ENCODE measurements around the gene TUSC2.

Gene TUSC2

GRCh38 chr3:50327943-50328691, at the start of gene TUSC2:
Gene TUSC2 (minus strand): TSS chr3:50328223. CDS start chr3:50328099, 124 bp downstream.
- DNase-seq: peak; percentile 82

- no peak for DNase-seq
Observed at GRCh38 chr3:50375258-50375931, 47.4 kb upstream of the TUSC2 start.

DNA sequence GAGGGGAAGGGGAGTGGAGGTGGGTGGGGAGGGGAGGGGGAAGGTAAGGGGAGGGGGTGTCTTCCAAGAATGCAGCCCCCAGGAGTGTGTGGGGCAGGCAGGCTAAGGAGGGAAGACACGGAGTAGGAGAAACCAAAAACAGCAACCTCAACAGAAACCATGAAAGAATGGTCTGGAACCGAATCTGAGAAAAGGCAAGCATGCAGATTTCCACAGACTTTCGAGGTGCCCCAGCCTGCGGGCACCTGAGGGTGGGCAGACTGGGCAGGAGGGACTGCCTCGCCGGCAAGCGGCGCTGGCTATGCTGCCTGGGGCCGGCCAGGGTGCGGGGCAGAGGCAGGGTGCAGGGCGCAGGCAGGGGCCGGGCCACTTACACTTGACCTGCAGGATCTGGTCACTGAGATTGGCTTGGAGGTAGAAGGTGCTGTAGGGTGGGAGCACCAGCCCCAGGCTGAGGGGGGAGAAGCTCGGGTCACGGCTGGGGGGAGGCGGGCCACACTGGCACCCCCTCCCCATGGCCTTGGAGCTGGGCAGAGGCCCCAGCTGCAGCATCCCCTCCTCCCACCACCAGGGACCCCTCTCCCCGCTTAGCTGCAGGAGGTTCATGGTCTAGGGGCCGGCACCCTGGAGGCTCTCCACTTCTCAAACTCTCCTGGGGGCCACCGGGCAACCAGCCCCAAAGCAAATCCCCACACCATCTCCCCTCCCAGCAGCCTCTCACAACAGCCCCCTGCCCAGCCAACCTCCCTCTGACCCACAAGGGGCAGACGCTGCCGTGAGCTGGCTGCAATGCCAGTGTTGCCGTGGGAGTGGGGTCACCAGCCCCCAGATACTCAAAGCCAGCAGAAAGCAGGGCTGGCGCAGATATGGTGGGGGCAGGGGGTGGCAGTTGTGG, 46.6 kb upstream of the TUSC2 start:
- DNase-seq: no peak

- no peak for DNase-seq
Observed at GRCh38 chr3:50373146-50374051, 45.4 kb upstream of the TUSC2 start.

- DNase-seq: no peak
Observed at GRCh38 chr3:50372349-50372748, 44.3 kb upstream of the TUSC2 start.

GRCh38 chr3:50371133-50371685, 43.2 kb upstream of the TUSC2 start:
- DNase-seq: no peak

DNA sequence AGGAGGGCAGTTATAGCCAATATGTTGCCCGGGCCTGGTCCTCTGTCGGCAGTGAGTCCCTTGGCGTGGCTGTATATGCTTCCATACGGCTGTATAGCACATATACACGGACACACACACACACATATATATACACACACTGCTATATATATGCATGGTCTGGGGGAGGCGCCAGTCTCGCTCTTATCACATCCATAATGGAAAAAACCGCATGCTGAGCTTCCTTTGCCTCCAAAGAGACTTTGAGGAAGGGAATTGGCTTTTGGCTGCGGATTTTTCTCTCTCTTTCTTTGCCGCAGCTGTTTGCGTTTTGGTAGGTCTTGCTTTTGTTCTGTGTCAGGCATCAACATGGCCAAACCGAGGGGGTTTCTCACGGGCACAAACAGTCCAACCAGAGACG, 42.6 kb upstream of the TUSC2 start:
- no peak for DNase-seq

DNA sequence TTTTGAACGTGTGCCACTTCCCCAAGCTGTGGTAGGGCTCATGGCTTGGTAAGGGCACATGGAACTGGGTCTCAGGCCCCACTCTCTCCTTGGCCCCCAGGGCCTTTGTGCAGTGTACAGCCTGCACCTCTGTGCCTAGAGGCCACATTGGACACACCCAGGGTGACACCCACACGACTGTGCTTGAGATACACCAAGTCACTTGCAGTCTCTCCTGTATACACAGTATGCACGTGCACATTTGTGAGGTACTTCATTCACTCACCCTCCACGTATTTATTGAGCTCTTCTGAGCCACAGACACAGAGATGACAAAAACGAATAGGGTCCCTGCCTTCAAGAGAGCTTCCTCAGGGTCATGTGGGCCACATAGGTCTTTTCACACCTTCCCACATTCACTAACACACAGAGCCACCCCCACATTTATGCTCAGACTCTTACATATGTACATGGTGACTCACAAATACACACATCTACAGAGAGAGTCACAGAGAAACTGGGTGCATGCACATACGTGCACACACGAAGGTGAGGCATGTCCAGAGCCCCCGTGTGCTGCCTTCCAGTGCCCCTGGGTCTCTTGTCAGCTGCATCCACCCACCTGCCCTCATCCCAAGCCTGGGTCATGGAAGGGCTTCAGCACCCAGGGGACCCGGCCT, 41.1 kb upstream of the TUSC2 start:
- DNase-seq: no peak

DNA sequence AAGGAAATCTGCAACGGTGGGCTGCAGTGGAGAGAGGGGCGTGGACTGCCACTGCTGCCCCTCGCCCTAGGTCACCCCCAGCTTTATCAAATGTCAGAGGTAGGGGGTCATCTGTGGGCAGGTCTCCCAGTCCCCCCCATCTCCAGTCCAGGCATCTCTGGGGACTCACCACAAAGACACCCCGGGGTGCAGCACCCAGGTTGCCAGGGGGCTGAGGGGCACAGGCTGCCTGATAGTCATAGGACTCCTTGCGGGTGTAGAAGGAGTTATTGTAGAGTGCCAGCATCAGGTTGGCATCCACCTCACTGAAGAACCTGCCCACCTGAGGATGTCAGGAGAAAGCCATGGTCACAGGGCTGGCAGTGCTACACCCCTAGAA, 37.8 kb upstream of the TUSC2 start:
- no peak for DNase-seq

DNA sequence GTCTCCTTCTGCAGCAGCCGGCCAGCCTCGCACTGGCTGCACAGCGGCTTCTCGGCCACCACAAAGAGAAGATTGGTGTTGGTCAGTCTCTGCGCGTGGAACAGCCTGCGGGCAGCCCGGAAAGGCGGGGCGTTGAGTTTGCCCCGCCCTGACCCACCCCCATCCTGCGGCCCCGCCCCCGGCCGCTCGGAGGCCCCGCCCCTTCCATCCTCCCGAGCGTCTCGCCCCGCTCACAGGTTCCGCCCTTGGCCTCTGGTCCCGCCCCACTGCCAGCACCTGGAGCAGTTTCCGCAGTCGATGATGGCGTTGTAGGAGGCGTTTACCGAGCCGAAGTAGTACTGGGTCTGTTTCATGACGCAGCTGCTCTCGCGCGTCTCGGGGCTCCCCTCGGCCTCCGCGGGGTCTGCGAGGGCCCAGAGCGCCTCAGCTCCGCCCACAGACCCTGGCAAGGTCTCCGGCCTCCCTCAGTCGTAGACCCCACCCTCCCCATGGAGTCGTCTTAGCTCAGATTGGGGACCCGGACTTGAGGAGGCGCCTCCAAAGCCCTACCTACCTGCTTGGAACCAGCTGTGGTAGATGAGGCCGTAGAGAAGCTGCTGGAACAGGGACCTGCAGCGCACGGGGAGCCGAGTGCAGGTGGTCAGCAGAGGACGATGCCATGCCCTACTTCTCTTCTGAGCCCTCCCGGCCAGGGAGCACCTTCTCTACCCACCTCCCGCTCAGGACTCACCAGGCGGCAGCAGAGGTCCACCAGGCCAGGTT, 37.2 kb upstream of the TUSC2 start:
- peak; percentile 66 for DNase-seq

GRCh38 chr3:50364573-50365079, 36.6 kb upstream of the TUSC2 start:
- no peak for DNase-seq

DNA sequence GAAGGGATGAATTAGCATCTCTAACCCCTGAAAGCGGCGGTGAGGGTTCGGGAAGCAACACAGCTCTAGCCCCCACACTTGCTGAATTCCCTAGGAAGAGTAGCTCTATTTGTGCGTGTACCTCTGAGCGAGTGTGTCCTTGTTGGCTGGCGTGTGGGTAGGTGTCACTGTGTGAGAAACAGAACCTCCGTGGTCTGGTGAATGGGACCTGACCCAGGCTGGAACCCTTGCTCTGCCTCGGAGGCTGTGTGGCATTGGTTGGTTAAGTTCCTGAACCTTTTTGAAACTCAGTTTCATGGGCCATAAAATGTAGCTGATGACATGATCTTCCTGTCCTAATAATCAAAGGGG, 31.7 kb upstream of the TUSC2 start:
- no peak for DNase-seq

- DNase-seq: peak; percentile 91
Observed at GRCh38 chr3:50358911-50359759, 31.1 kb upstream of the TUSC2 start, which contains the start of gene TMEM115. Gene TMEM115 (minus strand): TSS chr3:50359521. CDS start chr3:50359063, 458 bp downstream.

DNA sequence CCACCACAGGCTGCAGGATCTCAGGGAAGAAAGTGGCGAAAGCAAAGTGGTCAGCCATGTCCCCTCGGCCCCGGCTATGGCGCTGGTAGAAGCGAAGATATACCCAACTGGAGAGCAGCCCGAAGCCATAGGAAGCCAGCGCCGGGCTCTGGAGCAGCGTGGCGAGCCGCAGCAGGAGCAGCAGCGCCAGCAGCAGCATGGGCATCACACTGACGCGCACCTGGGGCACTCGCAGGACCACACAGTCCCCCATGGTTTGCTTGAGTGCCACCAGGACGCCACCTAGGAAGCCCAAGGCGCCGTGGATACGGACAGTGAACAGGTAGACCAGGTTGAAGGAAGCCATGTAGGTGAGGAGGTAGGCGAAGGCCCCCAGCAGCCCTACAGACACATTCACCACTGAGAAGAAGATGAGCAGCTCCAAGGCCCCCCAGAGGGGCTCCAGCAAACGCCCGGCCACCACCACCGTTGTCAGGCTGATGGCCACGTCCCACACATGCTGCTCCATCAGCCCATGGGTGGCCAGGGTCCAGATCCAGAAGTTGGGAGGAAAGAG, 30.4 kb upstream of the TUSC2 start:
- no peak for DNase-seq

DNA sequence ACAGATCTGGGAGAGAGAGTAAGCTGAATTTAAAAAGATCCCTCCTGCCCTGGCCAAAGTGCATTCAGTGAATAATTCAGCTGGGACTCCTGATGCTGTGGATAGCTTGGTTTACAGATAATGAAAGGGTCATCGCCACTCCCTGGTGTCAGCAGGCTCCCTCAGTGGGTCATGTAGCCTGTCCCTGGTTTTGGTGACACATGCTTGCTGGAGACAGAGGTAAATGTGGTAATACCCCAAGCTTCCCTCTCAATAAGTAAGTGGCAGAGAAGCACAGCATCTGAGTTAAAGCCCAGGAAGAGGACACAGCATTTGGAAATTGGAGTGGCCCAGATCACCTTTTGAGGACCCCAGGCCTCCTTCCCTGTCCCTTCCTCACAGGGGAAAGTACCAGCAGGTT, 29.5 kb upstream of the TUSC2 start:
- no peak for DNase-seq

DNA sequence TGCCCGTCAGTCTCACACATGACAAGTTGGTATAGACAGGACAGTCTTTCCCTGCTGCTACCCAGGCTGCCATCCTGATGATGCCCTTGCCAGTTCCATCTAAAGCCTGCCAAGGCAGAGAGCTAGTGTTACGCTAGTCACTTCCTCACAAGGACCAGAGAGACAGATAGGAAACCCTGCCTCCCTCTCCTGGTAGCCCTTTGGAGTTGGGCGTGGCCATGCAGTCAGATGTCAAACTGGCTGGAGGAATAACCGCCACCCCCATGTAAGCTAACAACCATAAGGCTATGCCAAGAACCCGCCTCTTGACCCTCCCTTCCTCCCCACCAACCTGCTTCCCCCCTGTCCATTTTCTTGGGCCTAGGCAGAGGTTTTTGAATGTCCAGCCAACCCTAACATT, 28.5 kb upstream of the TUSC2 start:
- DNase-seq: no peak

GRCh38 chr3:50355829-50356552, 28.0 kb upstream of the TUSC2 start:
- DNase-seq: no peak

DNA sequence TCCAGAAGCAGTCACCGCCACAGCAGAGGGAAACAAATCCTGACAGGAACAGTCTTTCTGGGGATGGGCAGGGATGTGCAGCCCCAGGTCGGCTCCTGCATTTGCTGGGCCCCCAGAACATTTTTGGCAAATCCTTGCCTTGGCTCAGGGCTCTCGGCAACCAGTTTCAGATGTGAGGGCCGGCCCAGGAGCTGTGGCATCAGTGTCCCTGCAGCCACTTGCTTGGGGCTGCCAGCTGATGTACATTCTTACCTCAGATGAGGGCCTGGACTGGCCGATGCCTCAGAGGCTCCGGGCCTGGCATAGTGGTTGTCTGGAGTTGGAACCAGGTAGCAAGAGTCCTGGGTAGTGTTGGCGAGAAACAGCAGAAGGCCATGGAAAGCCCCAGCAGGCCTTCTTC, 26.8 kb upstream of the TUSC2 start:
- no peak for DNase-seq

Data from NCI-H226 (cell line).